Amygdala (tissue), 56 donors: ENCODE measurements around the gene BMP6.
"Not testable (repeated sequence)": the region's sequence is repeated elsewhere in the genome, so short reads cannot be mapped to it uniquely, and the experiment has no call there.

Source experiments
- DNase-seq, 56 donors: peaks; one replicate each; lab custom pipeline; 2025; lab: John Stamatoyannopoulos, UW

BMP6 gene

GRCh38 chr6:7784706-7785105 is 58.8 kb downstream of the BMP6 start:
- no peak for DNase-seq

GRCh38 chr6:7785243-7786035 is 59.5 kb downstream of the BMP6 start:
- DNase-seq, result no peak

- no peak for DNase-seq
Measured at GRCh38 chr6:7786214-7786661, 60.3 kb downstream of the BMP6 start.

- peak in 3 of 56 donors; percentile 3 to 30 (median 26) for DNase-seq
Measured at GRCh38 chr6:7787137-7787608, 61.3 kb downstream of the BMP6 start.

- no peak for DNase-seq
Measured at GRCh38 chr6:7787731-7788130, 61.8 kb downstream of the BMP6 start.

- no peak for DNase-seq
Measured at GRCh38 chr6:7794509-7794908, 68.6 kb downstream of the BMP6 start.

GRCh38 chr6:7797386-7797785 is 71.5 kb downstream of the BMP6 start:
- DNase-seq, result no peak

GRCh38 chr6:7798751-7799150 is 72.9 kb downstream of the BMP6 start:
- DNase-seq, result no peak

GRCh38 chr6:7802662-7803061 is 76.8 kb downstream of the BMP6 start:
- DNase-seq, result no peak

GRCh38 chr6:7803214-7803613 is 77.3 kb downstream of the BMP6 start:
- DNase-seq, result no peak

- no peak for DNase-seq
Measured at GRCh38 chr6:7805078-7805849, 79.4 kb downstream of the BMP6 start.

GRCh38 chr6:7805850-7806214 is 79.9 kb downstream of the BMP6 start:
- DNase-seq, result no peak

GRCh38 chr6:7806711-7807110 is 80.8 kb downstream of the BMP6 start:
- no peak for DNase-seq

- no peak for DNase-seq
Measured at GRCh38 chr6:7809346-7809745, 83.4 kb downstream of the BMP6 start.

- DNase-seq, result no peak
Measured at GRCh38 chr6:7811441-7811840, 85.5 kb downstream of the BMP6 start.

GRCh38 chr6:7812623-7813022 is 86.7 kb downstream of the BMP6 start:
- DNase-seq, result no peak

- DNase-seq, result no peak
Measured at GRCh38 chr6:7813193-7813592, 87.3 kb downstream of the BMP6 start.

- no peak for DNase-seq
Measured at GRCh38 chr6:7813704-7814103, 87.8 kb downstream of the BMP6 start.

- no peak for DNase-seq
Measured at GRCh38 chr6:7815716-7816115, 89.8 kb downstream of the BMP6 start.

GRCh38 chr6:7817184-7817583 is 91.3 kb downstream of the BMP6 start:
- DNase-seq, result not testable (repeated sequence)

- DNase-seq, result no peak
Measured at GRCh38 chr6:7818257-7819214, 92.6 kb downstream of the BMP6 start.
